GM19035 (cell line): ENCODE measurements around the gene RTP1.
"Not testable (repeated sequence)": the region's sequence is repeated elsewhere in the genome, so short reads cannot be mapped to it uniquely, and the experiment has no call there.

Source experiments
- ATAC-seq: cut with Tn5 transposase; IDR thresholded peaks from one replicate; pipeline ENCODE4 v1.9.1; 2021; ENCODE audit not compliant: unreplicated experiment

RTP1 gene

DNA sequence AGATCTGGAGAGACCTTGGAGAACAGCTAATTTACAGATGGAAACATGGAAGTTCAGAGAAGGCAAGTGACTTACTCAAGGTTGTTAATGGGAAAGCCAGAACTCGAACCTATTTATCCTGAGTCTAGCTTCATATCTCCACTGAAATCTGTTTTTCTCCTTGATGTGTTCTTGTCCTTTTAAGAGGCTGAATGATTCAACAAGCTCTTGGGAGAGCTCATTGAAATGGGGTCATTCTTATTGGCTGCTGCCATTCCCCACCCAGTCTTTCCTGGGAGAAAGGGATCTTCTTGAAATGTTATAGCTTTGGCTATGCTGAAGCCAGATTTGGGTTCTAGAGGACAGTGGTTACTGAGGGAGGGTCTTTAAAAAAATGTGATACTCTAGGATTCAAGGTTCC lies 41.0 kb downstream of the RTP1 start:
- ATAC-seq, result no peak

DNA sequence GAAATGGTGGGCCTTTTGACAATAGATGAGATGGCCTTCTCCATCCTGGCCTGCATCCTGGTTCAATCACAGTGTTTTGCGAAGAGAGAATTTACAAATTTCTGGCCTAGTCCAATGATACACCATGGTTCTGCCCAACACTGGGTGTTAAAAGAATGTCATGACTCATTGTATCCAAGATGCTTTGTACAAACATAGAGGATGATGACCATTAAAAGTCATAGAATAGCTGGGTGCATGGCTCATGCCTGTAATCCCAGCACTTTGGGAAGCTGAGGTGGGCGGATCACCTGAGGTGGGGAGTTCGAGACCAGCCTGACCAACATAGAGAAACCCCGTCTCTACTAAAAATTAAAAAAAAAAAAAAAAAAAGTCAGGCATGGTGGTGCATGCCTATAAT lies 41.5 kb downstream of the RTP1 start:
- not testable (repeated sequence) for ATAC-seq

GRCh38 chr3:187242435-187242834 lies 45.1 kb downstream of the RTP1 start:
- ATAC-seq, result no peak

DNA sequence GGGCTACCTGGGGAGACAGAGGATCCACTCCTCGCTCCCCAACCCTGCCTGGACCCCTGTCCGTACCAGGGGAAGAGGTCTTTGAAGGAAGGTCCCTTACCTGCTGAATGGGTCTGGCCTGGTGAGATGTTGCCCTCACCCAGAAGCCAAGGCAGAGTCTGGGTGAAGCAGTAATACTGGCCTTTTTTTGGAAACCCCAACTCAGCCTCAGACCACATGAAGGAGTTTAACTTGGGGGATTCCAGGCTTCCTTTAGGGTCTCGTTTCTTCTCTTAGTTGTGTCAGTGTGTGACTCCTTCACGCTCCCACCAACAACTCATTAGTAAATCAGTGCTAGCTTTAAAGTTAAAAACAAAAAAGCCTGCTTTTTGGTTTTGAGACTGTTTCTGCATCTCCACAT lies 45.6 kb downstream of the RTP1 start:
- no peak for ATAC-seq

GRCh38 chr3:187243933-187244524 lies 46.7 kb downstream of the RTP1 start:
- no peak for ATAC-seq

DNA sequence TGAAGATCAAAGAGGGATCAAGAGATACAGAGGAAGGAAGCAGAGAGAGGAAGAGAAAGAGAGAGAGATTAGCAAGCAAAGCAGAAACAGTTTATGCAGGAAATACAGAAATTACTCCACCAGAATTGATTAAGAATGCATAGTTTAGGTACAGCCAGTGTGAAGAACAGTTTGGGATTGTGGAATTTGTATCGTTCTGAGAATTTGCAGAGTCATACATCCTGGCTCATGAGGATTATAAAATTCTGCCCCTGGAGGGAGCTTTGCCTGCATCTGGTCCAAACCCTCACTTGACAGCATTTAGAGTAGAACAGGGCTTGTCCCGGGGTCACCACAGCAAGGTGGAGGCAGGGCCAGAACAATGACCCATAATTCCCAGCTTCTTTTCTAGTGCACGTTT lies 50.1 kb downstream of the RTP1 start:
- ATAC-seq, result no peak
